ENCODE results near the gene HINT1. TPM values are rescaled to one million over a fixed set of nuclear protein-coding genes. Genes with fewer than 3 reads are reported as not detected.
"Not testable (repeated sequence)": the region's sequence is repeated elsewhere in the genome, so short reads cannot be mapped to it uniquely, and the experiment has no call there.

The HINT1 gene
- total RNA-seq, 2 donors from 2014 or later = 174 to 239 TPM

GRCh38 chr5:131142970-131143617 lies 22.0 kb downstream of the HINT1 start:
- Mint-ChIP-seq H3K27me3 (ENCODE audit: insufficient read depth) (no peaks in the 10 kb centered on the region), H3K36me3 (ENCODE audit: low read depth) (no peaks in the 10 kb centered on the region), H3K4me1 (no peaks in the 10 kb centered on the region), H3K4me3 (no peak overlapping the region), H3K9me3 (peaks cover 14% of the 10 kb centered on the region), H3K27ac (no peak overlapping the region)
- no peaks in the 10 kb centered on the region for H3K27me3 ChIP-seq (ENCODE audit: control insufficient read depth, insufficient read depth, low read length, poor library complexity, severe bottlenecking)
- no peak overlapping the region for H3K27ac ChIP-seq (ENCODE audit: low read depth, low read length)
- no peaks in the 10 kb centered on the region for H3K36me3 ChIP-seq (ENCODE audit: control insufficient read depth, insufficient read depth, low read length)
- no peaks in the 10 kb centered on the region for H3K4me1 ChIP-seq (ENCODE audit: control insufficient read depth, insufficient read depth, low read length)
- H3K4me3 ChIP-seq (ENCODE audit: low read length) = no peak overlapping the region
- peaks cover 8% of the 10 kb centered on the region for H3K9me3 ChIP-seq (ENCODE audit: control insufficient read depth, low read length)
- H3K9ac ChIP-seq (ENCODE audit: extremely low read depth, low read length, poor library complexity, severe bottlenecking) = no peak overlapping the region
- 78% methylated on average over 3 of the region's 3 CpGs; no CpG with 5 or more reads in 1 of the 2 experiments for WGBS, 2 experiments (ENCODE audit: insufficient coverage in 1 of 2, insufficient read length in 1 of 2)
- DNase-seq = no peak
- TF ChIP-seq, protein P1, sequence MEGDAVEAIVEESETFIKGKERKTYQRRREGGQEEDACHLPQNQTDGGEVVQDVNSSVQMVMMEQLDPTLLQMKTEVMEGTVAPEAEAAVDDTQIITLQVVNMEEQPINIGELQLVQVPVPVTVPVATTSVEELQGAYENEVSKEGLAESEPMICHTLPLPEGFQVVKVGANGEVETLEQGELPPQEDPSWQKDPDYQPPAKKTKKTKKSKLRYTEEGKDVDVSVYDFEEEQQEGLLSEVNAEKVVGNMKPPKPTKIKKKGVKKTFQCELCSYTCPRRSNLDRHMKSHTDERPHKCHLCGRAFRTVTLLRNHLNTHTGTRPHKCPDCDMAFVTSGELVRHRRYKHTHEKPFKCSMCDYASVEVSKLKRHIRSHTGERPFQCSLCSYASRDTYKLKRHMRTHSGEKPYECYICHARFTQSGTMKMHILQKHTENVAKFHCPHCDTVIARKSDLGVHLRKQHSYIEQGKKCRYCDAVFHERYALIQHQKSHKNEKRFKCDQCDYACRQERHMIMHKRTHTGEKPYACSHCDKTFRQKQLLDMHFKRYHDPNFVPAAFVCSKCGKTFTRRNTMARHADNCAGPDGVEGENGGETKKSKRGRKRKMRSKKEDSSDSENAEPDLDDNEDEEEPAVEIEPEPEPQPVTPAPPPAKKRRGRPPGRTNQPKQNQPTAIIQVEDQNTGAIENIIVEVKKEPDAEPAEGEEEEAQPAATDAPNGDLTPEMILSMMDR (conservative IDR thresholded peaks at IDR 0.05) = no peak

DNA sequence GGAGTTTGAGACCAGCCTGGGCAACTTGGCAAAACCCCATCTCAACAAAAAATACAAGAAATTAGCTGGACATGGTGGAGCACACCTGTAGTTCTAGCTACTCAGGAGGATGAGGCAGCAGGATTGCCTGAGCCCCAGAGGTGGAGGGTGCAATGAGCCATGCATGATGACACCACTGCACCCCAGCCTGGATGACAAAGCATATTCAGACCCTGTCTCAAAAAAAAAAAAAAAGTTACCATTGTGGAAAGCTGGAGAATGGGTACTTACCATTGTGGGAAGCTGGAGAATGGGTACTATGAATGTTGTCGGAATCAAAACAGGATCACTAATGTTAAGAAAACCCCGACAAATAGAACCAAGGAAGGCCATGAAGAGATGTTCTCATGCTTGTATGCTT lies 25.7 kb downstream of the HINT1 start:
- Mint-ChIP-seq H3K36me3 (ENCODE audit: low read depth) (no peaks in the 10 kb centered on the region), H3K9me3 (peaks cover 24% of the 10 kb centered on the region), H3K4me1 (no peaks in the 10 kb centered on the region), H3K27me3 (ENCODE audit: insufficient read depth) (peaks cover 2% of the 10 kb centered on the region), H3K4me3 (no peak overlapping the region), H3K27ac (no peak overlapping the region)
- TF ChIP-seq, protein P1 (conservative IDR thresholded peaks at IDR 0.05) = no peak
- Histone ChIP-seq H3K27ac (ENCODE audit: low read depth, low read length) (no peak overlapping the region), H3K36me3 (ENCODE audit: control insufficient read depth, insufficient read depth, low read length) (no peaks in the 10 kb centered on the region), H3K9ac (ENCODE audit: extremely low read depth, low read length, poor library complexity, severe bottlenecking) (no peak overlapping the region), H3K4me1 (ENCODE audit: control insufficient read depth, insufficient read depth, low read length) (no peaks in the 10 kb centered on the region), H3K9me3 (ENCODE audit: control insufficient read depth, low read length) (peaks cover 8% of the 10 kb centered on the region), H3K4me3 (ENCODE audit: low read length) (no peak overlapping the region), H3K27me3 (ENCODE audit: control insufficient read depth, insufficient read depth, low read length, poor library complexity, severe bottlenecking) (no peaks in the 10 kb centered on the region)
- no peak for DNase-seq
- 78 to 100% methylated on average over 1 to 2 of the region's 2 CpGs for WGBS, 2 experiments (ENCODE audit: insufficient coverage in 1 of 2, insufficient read length in 1 of 2)

DNA sequence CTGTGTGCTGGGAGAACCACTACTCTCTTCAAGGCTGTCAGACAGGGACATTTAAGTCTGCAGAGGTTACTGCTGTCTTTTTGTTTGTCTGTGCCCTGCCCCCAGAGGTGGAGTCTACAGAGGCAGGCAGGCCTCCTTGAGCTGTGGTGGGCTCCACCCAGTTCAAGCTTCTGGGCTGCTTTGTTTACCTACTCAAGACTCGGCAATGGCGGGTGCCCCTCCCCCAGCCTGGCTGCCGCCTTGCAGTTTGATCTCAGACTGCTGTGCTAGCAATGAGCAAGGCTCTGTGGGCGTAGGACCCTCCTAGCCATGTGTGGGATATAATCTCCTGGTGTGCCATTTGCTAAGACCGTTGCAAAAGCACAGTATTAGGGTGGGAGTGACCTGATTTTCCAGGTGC lies 26.6 kb downstream of the HINT1 start:
- H3K27ac Mint-ChIP-seq; H3K27me3 ChIP-seq (ENCODE audit: control insufficient read depth, insufficient read depth, low read length, poor library complexity, severe bottlenecking); H3K4me1 Mint-ChIP-seq; H3K4me1 ChIP-seq (ENCODE audit: control insufficient read depth, insufficient read depth, low read length); H3K9me3 ChIP-seq (ENCODE audit: control insufficient read depth, low read length); H3K9ac ChIP-seq (ENCODE audit: extremely low read depth, low read length, poor library complexity, severe bottlenecking); H3K36me3 ChIP-seq (ENCODE audit: control insufficient read depth, insufficient read depth, low read length); H3K4me3 Mint-ChIP-seq; H3K27me3 Mint-ChIP-seq (ENCODE audit: insufficient read depth); DNase-seq; H3K4me3 ChIP-seq (ENCODE audit: low read length); H3K36me3 Mint-ChIP-seq (ENCODE audit: low read depth); H3K27ac ChIP-seq (ENCODE audit: low read depth, low read length): not testable (repeated sequence)
- 86 to 100% methylated on average over 1 to 5 of the region's 5 CpGs for WGBS, 2 experiments (ENCODE audit: insufficient coverage in 1 of 2, insufficient read length in 1 of 2)
- H3K9me3 Mint-ChIP-seq = peaks cover 24% of the 10 kb centered on the region

- not testable (repeated sequence) for H3K27ac ChIP-seq (ENCODE audit: low read depth, low read length); H3K4me3 Mint-ChIP-seq; H3K4me3 ChIP-seq (ENCODE audit: low read length); H3K4me1 Mint-ChIP-seq; H3K9me3 ChIP-seq (ENCODE audit: control insufficient read depth, low read length); H3K36me3 Mint-ChIP-seq (ENCODE audit: low read depth); H3K36me3 ChIP-seq (ENCODE audit: control insufficient read depth, insufficient read depth, low read length); H3K27me3 ChIP-seq (ENCODE audit: control insufficient read depth, insufficient read depth, low read length, poor library complexity, severe bottlenecking); H3K4me1 ChIP-seq (ENCODE audit: control insufficient read depth, insufficient read depth, low read length); H3K27me3 Mint-ChIP-seq (ENCODE audit: insufficient read depth); H3K9ac ChIP-seq (ENCODE audit: extremely low read depth, low read length, poor library complexity, severe bottlenecking); H3K27ac Mint-ChIP-seq; DNase-seq
- peaks cover 15% of the 10 kb centered on the region for H3K9me3 Mint-ChIP-seq
- 93 to 100% methylated on average over 1 of the region's 2 CpGs for whole genome bisulfite sequencing, 2 experiments (ENCODE audit: insufficient coverage in 1 of 2, insufficient read length in 1 of 2)
Measured at GRCh38 chr5:131133091-131133490, 32.0 kb downstream of the HINT1 start.

All from endodermal cell (in vitro differentiated cells).